Measurements from ENCODE around the gene DACT1. TPM values are rescaled to one million over a fixed set of nuclear protein-coding genes. Genes with fewer than 3 reads are reported as not detected.

Gene DACT1
- total RNA-seq, 4 donors from 2014 or later, result 2.4 to 11.0 (median 5.5) TPM

GRCh38 chr14:58641509-58641908 lies 3.7 kb downstream of the DACT1 start:
- 88 to 95% methylated on average over 5 of the region's 5 CpGs for WGBS, 2 donors

DNA sequence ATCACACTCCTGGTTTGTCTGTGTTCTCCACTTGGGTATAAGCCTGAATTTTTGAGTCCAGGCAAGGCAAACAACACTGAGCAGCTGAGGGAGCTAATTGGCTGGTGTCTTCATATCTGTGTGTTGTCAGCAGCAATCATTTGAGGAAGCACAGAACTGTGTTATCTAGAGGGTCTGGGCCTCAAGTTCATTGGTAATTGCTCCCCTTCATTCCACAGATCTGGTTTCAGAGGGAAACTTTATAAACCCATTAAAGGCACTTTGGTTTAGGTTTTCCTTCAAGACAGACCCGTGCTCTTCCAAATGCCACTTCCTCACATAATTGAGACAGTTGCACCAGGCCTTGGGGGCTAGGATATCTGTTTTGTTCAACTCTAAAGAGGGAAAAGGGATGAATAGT lies 5.6 kb downstream of the DACT1 start:
- H3K4me3 ChIP-seq (ENCODE audit: low read depth, poor library complexity, severe bottlenecking), result no peak overlapping the region
- no peak for TF ChIP-seq POLR2A (IDR thresholded peaks at IDR 0.05)
- no peak for TF ChIP-seq CTCF (IDR thresholded peaks at IDR 0.05)
- 65 to 69% methylated on average over 1 of the region's 1 CpG for WGBS, 2 donors
- DNase-seq (ENCODE audit: low spot score in 2 of 2), result no peak
- intact Hi-C loops (cut with DNase I; ENCODE audit: low total_unique reads), result no loop called here

More at GRCh38 chr14:58641509-58641908, 3.7 kb downstream of the DACT1 start:
- no peak overlapping the region for H3K4me3 ChIP-seq (ENCODE audit: low read depth, poor library complexity, severe bottlenecking)
- intact Hi-C loops (cut with DNase I; ENCODE audit: low total_unique reads), result no loop called here
- DNase-seq (ENCODE audit: low spot score in 2 of 2), result no peak
- no peak for TF ChIP-seq CTCF (IDR thresholded peaks at IDR 0.05)

DNA sequence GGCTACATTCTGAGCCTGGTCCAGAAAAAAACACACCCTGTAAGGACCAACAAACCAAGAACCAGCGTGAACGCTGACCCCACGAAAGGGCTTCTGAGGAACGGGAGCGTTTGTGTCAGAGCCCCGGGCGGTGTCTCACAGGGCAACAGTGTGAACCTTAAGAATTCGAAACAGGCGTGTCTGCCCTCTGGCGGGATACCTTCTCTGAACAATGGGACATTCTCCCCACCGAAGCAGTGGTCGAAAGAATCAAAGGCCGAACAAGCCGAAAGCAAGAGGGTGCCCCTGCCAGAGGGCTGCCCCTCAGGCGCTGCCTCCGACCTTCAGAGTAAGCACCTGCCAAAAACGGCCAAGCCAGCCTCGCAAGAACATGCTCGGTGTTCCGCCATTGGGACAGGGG lies 7.9 kb downstream of the DACT1 start:
- 94 to 95% methylated on average over 20 of the region's 20 CpGs for WGBS, 2 donors
- TF ChIP-seq POLR2A (IDR thresholded peaks at IDR 0.05) (no peak), CTCF (IDR thresholded peaks at IDR 0.05) (no peak)

GRCh38 chr14:58646479-58646878 lies 8.7 kb downstream of the DACT1 start:
- 93 to 96% methylated on average over 34 of the region's 34 CpGs for WGBS, 2 donors
- DNase-seq (ENCODE audit: low spot score in 2 of 2), result no peak
- no peak overlapping the region for H3K4me3 ChIP-seq (ENCODE audit: low read depth, poor library complexity, severe bottlenecking)
- intact Hi-C loops (cut with DNase I; ENCODE audit: low total_unique reads), result no loop called here
- TF ChIP-seq CTCF (IDR thresholded peaks at IDR 0.05), result no peak
- TF ChIP-seq POLR2A (IDR thresholded peaks at IDR 0.05), result no peak

More for the DNA sequence above, 7.9 kb downstream of the DACT1 start:
- DNase-seq (ENCODE audit: low spot score in 2 of 2), result no peak
- H3K4me3 ChIP-seq (ENCODE audit: low read depth, poor library complexity, severe bottlenecking), result no peak overlapping the region
- intact Hi-C loops (cut with DNase I; ENCODE audit: low total_unique reads), result no loop called here

GRCh38 chr14:58647777-58648176 lies 10.0 kb downstream of the DACT1 start:
- WGBS, 2 donors, result 74 to 87% methylated on average over 4 of the region's 4 CpGs
- no peak for TF ChIP-seq CTCF (IDR thresholded peaks at IDR 0.05)
- TF ChIP-seq POLR2A (IDR thresholded peaks at IDR 0.05), result no peak
- intact Hi-C loops (cut with DNase I; ENCODE audit: low total_unique reads), result no loop called here

DNA sequence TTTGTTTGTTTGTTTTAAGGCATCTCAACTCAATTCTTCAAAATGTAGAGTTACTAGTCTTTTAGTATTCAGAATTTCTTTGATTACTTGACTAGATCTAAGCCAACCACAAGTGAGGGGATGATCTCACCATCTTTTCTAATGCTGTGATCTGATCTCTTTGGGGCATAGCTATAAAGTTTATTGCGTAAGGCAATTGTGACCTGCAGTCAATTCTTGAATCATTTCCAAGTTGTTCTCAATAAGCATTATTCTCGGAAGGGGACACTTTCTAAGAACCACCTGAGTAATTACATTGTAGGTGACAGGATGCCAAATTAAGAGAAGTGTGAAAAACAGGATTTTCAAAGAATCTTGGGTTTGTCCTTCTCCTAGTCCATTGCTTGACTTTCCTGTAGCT lies 13.1 kb downstream of the DACT1 start:
- intact Hi-C loops (cut with DNase I; ENCODE audit: low total_unique reads), result no loop called here
- 59 to 70% methylated on average over 2 of the region's 2 CpGs for WGBS, 2 donors
- no peak overlapping the region for H3K4me3 ChIP-seq (ENCODE audit: low read depth, poor library complexity, severe bottlenecking)
- no peak for DNase-seq (ENCODE audit: low spot score in 2 of 2)
- TF ChIP-seq POLR2A (IDR thresholded peaks at IDR 0.05) (no peak), CTCF (IDR thresholded peaks at IDR 0.05) (no peak)

More at GRCh38 chr14:58647777-58648176, 10.0 kb downstream of the DACT1 start:
- no peak for DNase-seq (ENCODE audit: low spot score in 2 of 2)
- no peak overlapping the region for H3K4me3 ChIP-seq (ENCODE audit: low read depth, poor library complexity, severe bottlenecking)

All from lower leg skin (tissue), 4 donors.